ENCODE data around the gene CERS6. TPM values are rescaled to one million over a fixed set of nuclear protein-coding genes. Genes with fewer than 3 reads are reported as not detected.

Gene CERS6
- total and polyA plus RNA-seq, 10 donors: 2.5 to 22.3 (median 12.8) TPM

- Histone ChIP-seq H3K27me3 (replicated peaks in 1 of 7) (no peaks in the 10 kb centered on the region), H3K4me3 (no peak overlapping the region), H3K9me3 (no peaks in the 10 kb centered on the region), H3K36me3 (no peaks in the 10 kb centered on the region), H3K4me1 (peaks cover 0 to 4% (median 0%) of the 10 kb centered on the region in 6 donors), H3K27ac (no peak overlapping the region)
- WGBS, 5 donors: 63 to 83% (median 70%) methylated on average over 17 of the region's 17 CpGs
- TF ChIP-seq POLR2A (IDR thresholded peaks at IDR 0.05) (no peak), POLR2AphosphoS5 (IDR thresholded peaks at IDR 0.05) (no peak), CTCF (IDR thresholded peaks at IDR 0.05 in 8 of 11, conservative IDR thresholded peaks at IDR 0.05 in 3 of 11) (no peak)
- DNase-seq: no peak
- intact Hi-C loops (cut with DNase I; ENCODE audit: low total_unique reads): no loop called here
These were observed 229.8 kb downstream of the CERS6 start for GRCh38 chr2:168685600-168686451.

GRCh38 chr2:168686452-168687191, 230.6 kb downstream of the CERS6 start:
- 74 to 94% (median 91%) methylated on average over 4 of the region's 4 CpGs for WGBS, 5 donors
- no peak for TF ChIP-seq POLR2AphosphoS5 (IDR thresholded peaks at IDR 0.05)
- no peak for TF ChIP-seq POLR2A (IDR thresholded peaks at IDR 0.05)
- TF ChIP-seq CTCF (IDR thresholded peaks at IDR 0.05 in 8 of 11, conservative IDR thresholded peaks at IDR 0.05 in 3 of 11): no peak
- no peak overlapping the region for H3K4me3 ChIP-seq
- DNase-seq: no peak
- H3K4me1 ChIP-seq: peaks cover 0 to 4% (median 0%) of the 10 kb centered on the region in 6 donors
- H3K9me3 ChIP-seq: no peaks in the 10 kb centered on the region
- peaks cover 0 to 7% (median 0%) of the 10 kb centered on the region in 6 donors for H3K36me3 ChIP-seq
- intact Hi-C loops (cut with DNase I; ENCODE audit: low total_unique reads): no loop called here
- H3K27ac ChIP-seq: no peak overlapping the region
- H3K27me3 ChIP-seq (replicated peaks in 1 of 7): no peaks in the 10 kb centered on the region

- DNase-seq: no peak
- H3K36me3 ChIP-seq: peaks cover 0 to 11% (median 0%) of the 10 kb centered on the region in 6 donors
- H3K4me1 ChIP-seq: peaks cover 0 to 4% (median 0%) of the 10 kb centered on the region in 6 donors
- no peak overlapping the region for H3K27ac ChIP-seq
- WGBS, 5 donors: 60 to 84% (median 72%) methylated on average over 3 of the region's 3 CpGs
- no peaks in the 10 kb centered on the region for H3K27me3 ChIP-seq (replicated peaks in 1 of 7)
- TF ChIP-seq CTCF (IDR thresholded peaks at IDR 0.05 in 8 of 11, conservative IDR thresholded peaks at IDR 0.05 in 3 of 11) (peak in 4 of 11 experiments; percentile 11 to 28 (median 18)), POLR2A (IDR thresholded peaks at IDR 0.05) (no peak)
- H3K9me3 ChIP-seq: no peaks in the 10 kb centered on the region
- intact Hi-C loops (cut with DNase I; ENCODE audit: low total_unique reads): no loop called here
- no peak overlapping the region for H3K4me3 ChIP-seq
These were observed 231.2 kb downstream of the CERS6 start for GRCh38 chr2:168687314-168687713.

- 86 to 93% (median 89%) methylated on average over 1 of the region's 1 CpG for WGBS, 5 donors
- H3K4me3 ChIP-seq: no peak overlapping the region
- intact Hi-C loops (cut with DNase I; ENCODE audit: low total_unique reads): no loop called here
- no peaks in the 10 kb centered on the region for H3K27me3 ChIP-seq (replicated peaks in 1 of 7)
- TF ChIP-seq POLR2AphosphoS5 (IDR thresholded peaks at IDR 0.05): no peak
- no peak for TF ChIP-seq POLR2A (IDR thresholded peaks at IDR 0.05)
- no peak for DNase-seq
- peaks cover 0 to 19% (median 0%) of the 10 kb centered on the region in 6 donors for H3K36me3 ChIP-seq
- no peaks in the 10 kb centered on the region for H3K9me3 ChIP-seq
- peaks cover 0 to 4% (median 0%) of the 10 kb centered on the region in 6 donors for H3K4me1 ChIP-seq
- no peak overlapping the region for H3K27ac ChIP-seq
These were observed 234.4 kb downstream of the CERS6 start for GRCh38 chr2:168690381-168690885.

Data from spleen (tissue), 11 donors.